HG03135 (cell line): ENCODE results near the gene SPOP.

Experiments used
- ATAC-seq: cut with Tn5 transposase; IDR thresholded peaks from one replicate; pipeline ENCODE4 v1.9.1; 2021; ENCODE audit warnings: mild to moderate bottlenecking, moderate library complexity; ENCODE audit not compliant: unreplicated experiment

The SPOP gene

DNA sequence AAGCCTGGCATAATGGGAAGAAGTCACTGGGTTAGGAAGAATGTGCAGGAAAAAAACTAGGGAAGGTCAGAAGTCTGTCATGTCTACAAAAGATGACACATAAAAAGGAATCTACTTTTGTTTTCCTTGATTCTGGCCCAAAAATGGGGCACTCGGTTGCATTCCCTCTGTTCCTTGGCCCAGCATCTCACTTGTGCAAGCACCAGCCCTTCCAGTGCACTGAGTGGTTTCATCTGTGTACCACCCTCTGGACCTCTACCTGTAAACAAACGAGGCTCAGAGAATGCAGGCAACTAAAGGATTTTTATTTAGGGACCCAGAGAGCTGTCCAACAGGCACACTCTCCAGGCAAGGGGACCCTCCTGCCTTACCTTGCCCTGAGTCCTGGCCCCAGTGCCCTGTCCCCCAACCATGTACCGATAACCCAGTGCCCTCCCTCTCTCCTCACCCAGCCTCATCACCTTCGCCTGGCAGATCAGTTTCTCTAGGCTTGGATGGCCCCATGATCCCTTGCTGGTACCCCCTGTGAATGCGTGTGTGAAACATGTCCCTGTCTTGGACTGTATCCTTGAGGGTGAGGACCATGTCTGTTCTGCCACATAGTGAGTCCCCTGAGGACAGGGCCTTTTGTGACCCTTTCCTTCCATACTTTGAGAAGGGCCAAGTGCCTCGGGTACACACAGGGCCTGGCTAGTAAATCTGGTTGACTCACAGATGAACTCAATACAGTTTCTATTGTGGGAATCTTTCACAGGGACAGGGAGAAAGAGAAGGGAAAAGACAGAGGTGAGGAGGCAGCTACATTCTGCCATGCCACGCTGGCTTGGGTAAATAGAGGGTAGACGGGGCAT lies 88.9 kb downstream of the SPOP start:
- ATAC-seq: no peak

DNA sequence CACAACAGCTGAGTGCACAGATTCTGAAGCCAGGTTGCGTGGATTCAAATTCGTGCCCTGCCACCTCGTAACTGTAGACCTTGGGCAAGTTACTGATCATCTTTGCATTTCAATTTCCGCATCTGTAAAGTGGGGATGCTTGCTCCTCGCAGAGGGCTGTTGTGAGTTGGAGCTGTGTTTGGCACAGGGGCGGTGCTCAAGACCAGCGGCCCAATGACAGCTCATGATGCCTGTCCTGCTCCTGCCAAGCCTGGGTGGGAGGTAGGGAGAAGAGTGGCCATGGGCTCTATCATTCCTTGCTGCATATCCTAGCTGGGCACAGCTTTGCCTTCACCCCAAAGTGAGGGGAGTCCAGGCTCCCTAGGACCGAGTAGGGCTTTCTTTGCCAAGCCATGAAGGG lies 89.6 kb downstream of the SPOP start:
- ATAC-seq: no peak

DNA sequence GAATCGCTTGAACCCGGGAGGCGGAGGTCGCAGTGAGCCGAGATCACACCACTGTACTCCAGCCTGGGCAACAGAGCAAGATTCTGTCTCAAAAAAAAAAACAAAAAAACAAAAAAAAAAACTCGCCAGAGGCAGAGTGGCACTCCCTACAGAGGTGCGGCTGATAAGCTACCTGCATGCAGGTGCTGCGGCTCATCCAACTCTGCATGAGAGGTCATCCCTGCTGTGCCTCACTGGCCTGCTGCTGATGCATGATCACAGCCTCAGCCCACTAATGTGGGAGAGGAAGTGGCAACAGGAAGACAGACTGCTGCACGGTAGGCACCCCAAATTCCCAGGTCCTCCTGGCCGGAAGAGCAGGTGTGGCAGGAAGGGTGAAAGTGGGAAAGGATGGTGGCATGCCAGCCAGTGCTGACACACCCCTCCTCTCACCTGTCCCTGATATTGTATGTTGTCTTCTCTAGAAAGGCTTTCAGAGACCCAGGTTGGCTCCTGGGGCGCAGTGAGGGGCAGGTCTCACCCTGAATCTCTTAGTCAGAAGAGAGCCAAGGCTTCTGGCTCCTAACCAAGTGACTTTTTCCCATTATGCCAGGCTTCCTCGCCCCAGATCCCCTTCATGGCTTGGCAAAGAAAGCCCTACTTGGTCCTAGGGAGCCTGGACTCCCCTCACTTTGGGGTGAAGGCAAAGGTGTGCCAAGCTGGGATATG lies 90.4 kb downstream of the SPOP start:
- ATAC-seq: no peak

DNA sequence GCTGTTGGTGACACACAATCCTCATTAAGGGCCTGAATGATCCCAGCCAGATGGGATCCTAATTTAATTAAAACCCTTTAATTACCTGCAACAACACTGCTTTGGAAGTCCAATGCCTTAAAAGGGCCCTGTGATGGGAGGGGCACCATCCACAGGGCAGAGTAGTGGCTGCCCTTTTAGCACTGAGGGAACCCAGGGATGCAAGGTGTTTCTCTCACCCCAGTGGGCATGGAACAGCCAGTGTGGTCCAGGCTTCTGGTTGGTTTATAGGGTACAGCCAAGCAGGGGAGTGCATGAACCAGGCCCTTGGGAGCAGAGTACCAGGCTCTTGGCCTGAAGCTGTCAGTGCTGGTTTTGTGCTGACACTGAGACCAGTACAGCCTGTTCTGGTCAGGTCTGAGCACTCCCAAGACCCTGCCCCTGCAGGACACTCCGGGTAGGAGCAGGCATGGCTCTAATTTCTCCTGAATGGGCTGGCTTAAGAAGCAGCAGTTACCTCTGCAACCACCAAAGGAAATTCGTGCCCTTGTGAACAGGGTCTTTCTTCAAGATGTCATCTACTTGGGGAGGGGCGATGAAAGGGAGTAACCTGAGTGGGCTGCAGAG lies 92.4 kb downstream of the SPOP start:
- no peak for ATAC-seq

DNA sequence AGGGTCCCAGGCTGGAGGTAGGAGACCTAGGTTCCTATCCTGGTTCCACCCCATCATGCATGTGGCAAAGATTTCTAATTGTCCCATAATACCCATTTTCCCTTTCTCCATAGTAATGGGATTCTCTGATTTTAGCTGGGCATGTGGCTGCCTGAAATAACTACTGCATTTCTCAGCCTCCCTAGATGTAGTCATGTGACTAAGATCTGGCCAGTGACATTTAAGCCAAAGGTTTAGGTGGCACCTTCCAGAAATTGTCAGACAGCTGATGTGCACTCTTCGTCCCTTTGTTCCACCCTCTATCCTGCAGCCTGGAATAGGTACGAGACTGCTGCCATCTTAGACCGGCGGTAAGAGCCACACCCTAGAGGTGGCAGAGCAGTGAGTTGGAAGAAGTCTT lies 94.0 kb downstream of the SPOP start:
- ATAC-seq: no peak

DNA sequence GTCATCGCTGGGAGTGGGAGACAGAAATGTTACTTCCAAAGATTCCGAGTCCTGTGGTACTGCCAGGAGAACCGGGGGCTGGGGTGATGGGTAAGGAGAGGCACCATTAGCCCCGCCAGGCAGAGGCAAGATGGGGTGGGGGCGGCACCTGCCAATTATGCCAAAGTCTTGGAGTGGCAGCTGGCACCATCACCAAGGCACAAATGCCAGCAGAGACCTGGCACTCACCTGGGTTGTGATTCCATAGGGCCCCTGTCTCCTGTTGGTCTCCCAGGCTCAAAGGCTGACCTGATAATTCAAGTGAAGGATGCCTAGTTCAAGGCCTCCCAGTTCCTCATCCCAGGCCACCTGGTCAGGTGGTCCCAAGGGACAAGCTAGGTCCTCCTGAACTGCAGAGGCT lies 94.7 kb downstream of the SPOP start:
- ATAC-seq: no peak

DNA sequence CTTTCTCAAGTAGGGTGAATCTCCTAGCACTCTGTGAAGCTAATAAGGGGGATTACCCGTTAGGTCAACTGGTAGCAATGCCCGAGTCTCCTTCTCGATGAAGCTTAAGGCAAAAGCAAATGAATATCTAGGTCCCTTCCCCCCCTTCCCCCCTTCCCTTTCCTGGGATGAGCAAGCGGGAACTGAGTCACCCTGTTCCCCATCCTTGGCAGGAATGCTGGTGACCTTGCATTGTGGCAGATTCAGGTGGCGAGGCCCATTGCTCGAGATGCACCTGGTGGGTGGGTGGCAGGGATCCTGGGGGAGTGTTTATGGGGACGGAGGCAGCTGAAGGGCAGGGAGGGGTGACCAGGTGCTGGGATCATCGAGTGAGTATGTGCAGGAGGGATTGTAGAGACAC lies 95.1 kb downstream of the SPOP start:
- no peak for ATAC-seq

DNA sequence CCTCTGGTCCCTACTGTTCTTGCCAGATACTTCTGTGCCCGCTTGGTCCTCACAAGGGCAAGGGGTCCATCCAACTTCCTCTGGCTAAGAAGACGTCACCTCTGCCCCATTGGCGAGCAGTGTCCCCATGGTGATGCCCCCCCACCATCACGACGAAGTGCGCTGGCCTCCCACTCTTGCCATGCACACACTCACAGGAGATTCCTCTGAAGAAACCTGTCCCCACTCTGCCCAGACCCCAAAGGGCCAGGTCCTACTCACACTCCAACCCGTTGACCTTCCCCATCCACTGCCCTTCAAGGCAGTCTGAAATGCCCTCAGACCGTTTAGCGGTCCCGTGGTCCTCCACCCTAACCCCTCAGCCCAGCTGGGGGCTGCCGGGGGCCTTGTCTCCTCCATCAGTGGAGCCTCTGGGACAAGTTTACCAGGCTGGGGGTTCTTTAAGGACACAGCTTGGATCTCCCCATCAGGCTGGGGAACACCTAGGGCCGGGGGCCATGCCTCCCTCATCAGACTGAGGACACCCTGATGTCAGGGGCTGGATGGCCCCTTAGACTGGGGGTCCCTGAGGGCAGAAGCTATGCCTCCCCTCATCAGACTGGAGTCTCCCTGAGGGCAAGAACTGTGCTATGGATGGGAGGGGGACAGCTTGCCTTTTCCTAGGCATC lies 95.7 kb downstream of the SPOP start:
- ATAC-seq: no peak

DNA sequence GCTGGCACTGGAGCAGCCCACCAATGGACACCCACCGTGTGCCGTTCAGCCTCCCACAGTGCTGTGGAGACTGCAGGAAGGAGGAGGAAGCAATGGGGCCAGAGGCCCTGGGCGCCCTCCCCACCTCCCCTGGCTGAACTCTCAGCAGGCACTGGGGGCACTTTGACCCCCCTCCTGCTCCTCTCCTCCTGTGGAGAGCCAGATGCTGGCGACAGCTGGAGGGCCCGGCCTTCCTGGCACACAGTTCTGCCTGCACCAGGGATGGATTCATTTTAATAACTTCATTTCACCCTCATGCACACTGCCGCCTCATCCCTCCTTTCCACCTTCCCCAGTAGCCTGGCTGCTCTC lies 96.3 kb downstream of the SPOP start:
- no peak for ATAC-seq

DNA sequence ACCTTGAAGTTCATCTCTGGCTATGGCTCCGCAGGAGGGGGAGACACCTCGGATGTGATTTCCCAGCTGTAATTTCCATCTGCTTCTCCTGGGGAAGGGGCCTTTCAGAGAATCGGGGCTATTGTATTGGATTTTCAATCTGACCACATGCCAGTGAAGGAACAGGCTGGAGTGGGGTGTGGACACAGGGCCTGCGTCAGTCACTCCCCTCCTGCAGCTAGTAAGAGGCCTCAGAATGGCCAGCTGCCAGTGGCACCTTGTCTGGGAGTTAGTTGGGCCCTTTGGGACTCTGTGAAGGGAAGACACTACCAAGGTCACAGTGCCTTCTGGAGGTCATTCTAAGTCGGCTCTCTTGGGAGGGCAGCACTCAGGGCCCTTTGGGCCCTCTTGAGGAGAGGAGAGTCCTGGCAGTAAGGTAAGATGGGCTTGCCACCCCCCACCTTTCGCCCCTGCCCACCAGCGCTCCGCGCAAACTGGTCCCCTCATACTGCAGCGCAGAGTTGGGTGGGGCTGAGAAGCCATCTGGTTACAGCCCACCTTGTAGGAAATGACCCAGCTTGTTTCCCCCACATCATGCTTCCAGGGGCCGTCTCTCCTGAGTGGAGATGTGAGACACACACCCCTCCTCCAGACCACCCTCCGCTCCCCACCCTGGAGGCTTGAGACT lies 96.8 kb downstream of the SPOP start:
- ATAC-seq: no peak

DNA sequence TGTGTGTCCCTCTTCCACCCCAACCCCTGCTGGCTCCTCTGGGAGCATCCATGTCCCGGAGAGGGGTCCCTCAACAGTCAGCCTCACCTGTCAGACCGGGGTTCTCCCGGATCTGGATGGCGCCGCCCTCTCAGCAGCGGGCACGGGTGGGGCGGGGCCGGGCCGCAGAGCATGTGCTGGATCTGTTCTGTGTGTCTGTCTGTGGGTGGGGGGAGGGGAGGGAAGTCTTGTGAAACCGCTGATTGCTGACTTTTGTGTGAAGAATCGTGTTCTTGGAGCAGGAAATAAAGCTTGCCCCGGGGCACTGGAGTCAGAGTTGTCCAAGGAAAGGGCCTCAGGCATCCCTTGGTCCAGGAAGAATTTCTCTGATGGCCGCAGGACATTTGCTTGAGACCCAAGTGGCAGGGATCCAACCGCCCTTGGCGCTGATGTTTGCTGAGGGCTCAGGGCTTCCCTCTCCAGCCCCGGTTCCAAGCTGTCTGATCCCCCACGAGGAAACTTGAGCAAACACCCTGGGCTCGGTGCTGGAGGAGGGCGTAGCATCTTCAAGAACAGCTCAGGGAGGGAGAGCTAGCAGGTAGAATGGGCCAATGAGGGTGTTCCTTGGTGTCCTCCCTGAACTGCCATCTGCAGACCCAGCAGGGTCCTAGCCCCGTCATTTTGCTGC lies 97.7 kb downstream of the SPOP start:
- no peak for ATAC-seq

DNA sequence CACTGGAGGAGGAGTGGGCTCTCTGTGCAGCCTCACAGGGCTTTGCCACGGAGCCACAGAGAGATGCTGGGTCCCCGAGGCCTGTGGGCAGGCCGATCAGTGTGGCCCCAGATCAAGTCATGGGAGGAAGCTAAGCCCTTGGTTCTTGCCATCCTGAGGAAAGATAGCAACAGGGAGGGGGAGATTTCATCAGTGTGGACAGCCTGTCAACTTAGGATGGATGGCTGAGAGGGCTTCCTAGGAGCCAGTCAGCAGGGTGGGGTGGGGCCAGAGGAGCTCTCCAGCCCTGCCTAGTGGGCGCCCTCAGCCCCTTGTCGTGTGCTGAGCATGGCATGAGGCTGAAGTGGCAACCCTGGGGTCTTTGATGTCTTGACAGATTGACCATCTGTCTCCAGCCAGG lies 98.4 kb downstream of the SPOP start:
- ATAC-seq: no peak

DNA sequence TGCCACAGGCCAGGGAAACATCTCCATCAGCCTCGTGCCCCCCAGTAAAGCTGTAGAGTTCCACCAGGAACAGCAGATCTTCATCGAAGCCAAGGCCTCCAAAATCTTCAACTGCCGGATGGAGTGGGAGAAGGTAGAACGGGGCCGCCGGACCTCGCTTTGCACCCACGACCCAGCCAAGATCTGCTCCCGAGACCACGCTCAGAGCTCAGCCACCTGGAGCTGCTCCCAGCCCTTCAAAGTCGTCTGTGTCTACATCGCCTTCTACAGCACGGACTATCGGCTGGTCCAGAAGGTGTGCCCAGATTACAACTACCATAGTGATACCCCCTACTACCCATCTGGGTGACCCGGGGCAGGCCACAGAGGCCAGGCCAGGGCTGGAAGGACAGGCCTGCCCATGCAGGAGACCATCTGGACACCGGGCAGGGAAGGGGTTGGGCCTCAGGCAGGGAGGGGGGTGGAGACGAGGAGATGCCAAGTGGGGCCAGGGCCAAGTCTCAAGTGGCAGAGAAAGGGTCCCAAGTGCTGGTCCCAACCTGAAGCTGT lies 98.9 kb downstream of the SPOP start:
- no peak for ATAC-seq

DNA sequence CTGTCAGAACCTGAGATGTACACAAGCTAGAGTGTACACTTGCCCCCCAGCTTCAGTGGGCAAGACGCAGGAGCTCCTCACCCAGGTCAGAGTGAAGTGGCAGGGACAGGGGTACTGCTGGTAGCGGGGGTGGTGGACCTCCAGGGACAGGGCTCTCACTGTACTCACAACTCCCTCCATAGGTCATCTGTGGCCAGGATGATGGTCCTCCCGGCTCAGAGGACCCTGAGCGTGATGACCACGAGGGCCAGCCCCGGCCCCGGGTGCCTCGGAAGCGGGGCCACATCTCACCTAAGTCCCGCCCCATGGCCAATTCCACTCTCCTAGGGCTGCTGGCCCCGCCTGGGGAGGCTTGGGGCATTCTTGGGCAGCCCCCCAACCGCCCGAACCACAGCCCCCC lies 99.5 kb downstream of the SPOP start:
- ATAC-seq: no peak

DNA sequence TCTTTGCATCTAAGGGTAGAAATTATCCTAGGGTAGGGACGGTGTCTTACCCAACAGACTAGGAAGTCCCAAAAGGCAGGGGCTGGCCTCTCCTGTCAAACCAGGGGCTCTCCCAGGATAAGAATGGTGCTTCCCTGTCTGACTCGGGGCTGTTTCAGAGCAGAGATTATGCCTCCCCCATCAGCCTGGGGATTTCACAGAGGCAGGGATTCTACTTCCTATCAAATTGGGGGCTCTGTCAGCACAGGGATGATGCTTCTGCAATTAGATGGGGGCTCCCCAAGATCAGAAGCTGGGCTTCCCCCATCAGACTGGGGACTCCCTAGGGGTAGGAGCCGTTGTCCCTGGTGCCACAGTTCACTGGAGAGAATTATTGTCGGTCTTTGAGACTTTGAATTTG lies 99.9 kb downstream of the SPOP start:
- no peak for ATAC-seq

DNA sequence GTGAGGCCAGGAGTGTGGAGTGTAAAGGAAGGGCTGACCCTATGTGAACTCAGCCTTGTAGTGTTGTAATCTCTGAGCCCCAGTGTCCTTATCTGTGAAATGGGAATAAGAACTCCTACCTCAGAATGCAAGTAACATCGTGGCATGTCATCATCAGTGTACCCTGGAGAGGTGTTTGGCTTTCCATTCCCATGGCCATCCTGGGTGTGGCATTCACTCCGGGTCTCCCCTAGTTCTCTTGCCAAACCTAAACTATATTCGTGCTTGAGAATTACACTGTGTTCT lies 100.3 kb downstream of the SPOP start:
- no peak for ATAC-seq

DNA sequence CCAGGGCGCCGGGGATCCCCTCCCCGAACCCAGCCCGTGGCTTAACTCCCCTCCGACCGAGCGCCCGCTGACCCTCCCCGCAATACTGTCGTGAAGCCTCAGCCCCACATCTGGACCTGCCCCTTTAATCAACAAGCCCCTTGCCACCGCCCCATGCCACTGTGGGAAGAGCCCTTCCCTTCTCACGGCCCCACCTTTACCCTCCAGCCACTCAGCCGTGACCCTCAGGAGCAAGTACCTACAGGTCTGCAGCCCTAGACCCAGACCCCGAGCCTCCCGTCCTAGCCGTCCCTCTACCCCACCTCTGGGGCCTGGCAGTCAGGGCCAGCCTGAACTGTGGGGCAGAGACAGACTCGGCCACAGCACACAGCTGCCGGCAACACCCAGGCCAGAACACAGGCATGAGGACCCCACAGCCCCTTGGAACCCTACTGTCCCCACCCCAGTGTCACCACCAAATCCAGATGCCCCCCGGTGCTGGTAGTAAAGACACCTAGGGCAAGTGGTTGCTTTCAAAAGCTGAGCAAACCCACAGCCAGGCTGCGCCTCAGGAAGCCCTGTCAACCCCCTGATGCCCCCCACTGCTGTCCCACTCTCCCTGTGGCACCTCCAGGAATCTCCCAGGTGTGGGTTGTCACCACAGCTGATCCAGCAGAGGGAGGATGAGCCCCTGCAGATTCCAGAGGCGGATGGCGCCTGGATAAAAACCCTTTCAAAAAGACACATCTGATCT lies 100.8 kb downstream of the SPOP start:
- no peak for ATAC-seq

DNA sequence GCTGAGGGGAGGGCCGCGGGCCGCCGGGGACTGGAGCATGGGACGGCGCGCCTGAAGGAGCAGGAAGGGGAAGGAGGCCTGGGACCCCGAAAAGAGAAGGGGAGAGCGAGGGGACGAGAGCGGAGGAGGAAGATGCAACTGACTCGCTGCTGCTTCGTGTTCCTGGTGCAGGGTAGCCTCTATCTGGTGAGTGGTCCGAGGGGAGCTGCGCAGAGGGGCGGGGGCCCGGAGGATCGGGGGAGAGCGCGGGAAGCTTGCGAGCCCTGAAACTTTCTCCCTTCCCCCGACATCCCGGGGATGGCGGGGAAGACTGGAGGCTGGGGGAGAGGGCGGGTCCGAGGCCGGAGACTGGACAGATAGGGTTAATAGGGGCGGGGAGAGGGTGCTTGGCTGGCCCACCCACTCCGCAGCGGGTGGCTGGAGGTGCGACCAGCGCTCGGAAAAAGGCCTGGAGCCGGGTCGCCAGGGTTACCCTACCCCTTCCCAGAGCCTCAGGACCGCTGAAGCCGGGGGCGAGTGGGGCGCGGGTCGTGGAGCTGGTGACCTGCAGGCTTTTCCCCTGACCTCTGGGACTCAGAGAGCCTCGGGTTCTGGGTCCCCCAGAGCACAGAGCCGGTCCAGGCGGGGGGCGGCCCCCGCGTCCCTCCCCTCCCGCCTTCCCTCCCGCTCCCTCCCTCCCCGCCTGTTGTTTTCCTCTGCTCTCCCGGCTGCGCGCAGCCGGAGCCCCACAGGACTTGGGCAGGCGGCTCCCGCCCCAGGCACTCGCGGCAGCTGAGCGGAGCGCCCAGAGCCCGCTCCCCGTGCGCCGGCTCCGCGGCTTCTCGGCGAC lies 101.6 kb downstream of the SPOP start:
- ATAC-seq: no peak

DNA sequence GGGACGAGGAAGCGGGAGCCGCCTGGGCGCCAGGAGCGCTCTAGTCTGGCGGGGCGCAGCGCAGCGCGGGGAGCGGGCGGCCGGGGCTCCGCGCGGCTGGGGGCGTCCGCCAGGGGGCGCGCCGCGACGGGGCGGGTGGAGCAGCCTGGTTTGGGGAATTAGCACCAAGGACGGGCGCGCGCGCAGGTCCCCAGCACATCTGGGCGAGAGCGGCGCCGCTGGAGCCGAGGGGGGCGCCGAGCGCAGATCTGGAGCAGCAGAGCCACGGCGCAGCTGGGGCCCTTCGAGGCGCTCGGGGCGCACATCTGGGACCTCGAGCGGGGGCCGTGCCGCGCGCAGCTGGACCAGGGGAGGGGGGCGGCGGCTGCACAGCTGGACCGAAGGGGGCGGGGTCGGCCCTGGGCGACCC lies 102.2 kb downstream of the SPOP start, which contains the start of gene NXPH3:
Gene NXPH3, plus strand, starts transcription at position 193 of the 409 bp plus-strand sequence. CDS start 349 bp downstream, outside the sequence.
- no peak for ATAC-seq
